Left kidney (tissue), 2 donors: ENCODE results near the gene IPO11. TPM values are rescaled to one million over a fixed set of nuclear protein-coding genes. Genes with fewer than 3 reads are reported as not detected.

Source experiments
- DNase-seq: peaks from one replicate; pipeline ENCODE4 v3.0.0-alpha.2; 2013
- polyA plus RNA-seq: library from polyadenylated mRNA; unstranded; fragments of 120-200 nt; gene quantifications from one replicate; pipeline ENCODE4 v1.2.1, GENCODE V29; 2013; ENCODE audit not compliant: insufficient read length

The IPO11 gene
- polyA plus RNA-seq, 1 donor = 37.8 TPM

GRCh38 chr5:62568143-62568542 lies 155.6 kb downstream of the IPO11 start:
- no peak for DNase-seq

GRCh38 chr5:62568800-62569432 lies 156.4 kb downstream of the IPO11 start:
- DNase-seq = no peak

GRCh38 chr5:62569470-62569869 lies 156.9 kb downstream of the IPO11 start:
- DNase-seq = no peak

GRCh38 chr5:62572918-62573514 lies 160.5 kb downstream of the IPO11 start:
- no peak for DNase-seq

GRCh38 chr5:62574599-62574998 lies 162.0 kb downstream of the IPO11 start:
- no peak for DNase-seq

GRCh38 chr5:62575066-62575465 lies 162.5 kb downstream of the IPO11 start:
- no peak for DNase-seq

GRCh38 chr5:62575489-62575888 lies 162.9 kb downstream of the IPO11 start:
- DNase-seq = no peak

- DNase-seq = no peak
These were observed 164.1 kb downstream of the IPO11 start for GRCh38 chr5:62576570-62577170.

- no peak for DNase-seq
These were observed 164.9 kb downstream of the IPO11 start for GRCh38 chr5:62577488-62577887.

- peak; percentile 39 for DNase-seq
These were observed 166.0 kb downstream of the IPO11 start, which contains the start of gene LRRC70 for GRCh38 chr5:62578540-62578939. Gene LRRC70 (plus strand): TSS chr5:62578819. CDS start chr5:62579439, 620 bp downstream.

- no peak for DNase-seq
These were observed 167.2 kb downstream of the IPO11 start for GRCh38 chr5:62579761-62580160.

- no peak for DNase-seq
These were observed 169.5 kb downstream of the IPO11 start for GRCh38 chr5:62581836-62582597.

GRCh38 chr5:62584391-62584790 lies 171.8 kb downstream of the IPO11 start:
- no peak for DNase-seq

GRCh38 chr5:62585306-62585705 lies 172.7 kb downstream of the IPO11 start:
- DNase-seq = no peak

GRCh38 chr5:62585751-62586150 lies 173.2 kb downstream of the IPO11 start:
- no peak for DNase-seq

- no peak for DNase-seq
These were observed 175.2 kb downstream of the IPO11 start for GRCh38 chr5:62587737-62588136.

- DNase-seq = no peak
These were observed 176.1 kb downstream of the IPO11 start for GRCh38 chr5:62588668-62589067.

- no peak for DNase-seq
These were observed 176.9 kb downstream of the IPO11 start for GRCh38 chr5:62589504-62589903.

- no peak for DNase-seq
These were observed 177.8 kb downstream of the IPO11 start for GRCh38 chr5:62590387-62590786.

GRCh38 chr5:62592558-62592957 lies 180.0 kb downstream of the IPO11 start:
- DNase-seq = no peak

GRCh38 chr5:62593331-62593730 lies 180.8 kb downstream of the IPO11 start:
- no peak for DNase-seq

- DNase-seq = no peak
These were observed 181.9 kb downstream of the IPO11 start for GRCh38 chr5:62594364-62594984.
